HEK293T (cell line): ENCODE data around the gene RRP1.

ENCODE experiments used
- CTCF ChIA-PET: fragments of 350-600 bp; formaldehyde crosslinking; extraction: SDS; loops from one replicate; lab custom pipeline; 2021; ENCODE audit warnings: antibody characterized with exemption, inconsistent platforms; lab: Yijun Ruan, JAX
- POLR2A ChIA-PET: fragments of 350-600 bp; formaldehyde crosslinking; extraction: SDS; loops from one replicate; lab custom pipeline; 2020; ENCODE audit warnings: antibody characterized with exemption, inconsistent platforms; lab: Yijun Ruan, JAX
- DNase-seq: peaks from one replicate; pipeline ENCODE4 v3.0.0; 2012; ENCODE audit warnings: mixed read lengths; ENCODE audit errors: extremely low spot score
- ARNT ChIP-seq: fragments of 450-650 bp; IDR thresholded peaks from 2 replicates; pipeline ENCODE4 v1.6.1; 2017; ENCODE audit warnings: mild to moderate bottlenecking
- BHLHE40 ChIP-seq: fragments of 450-650 bp; IDR thresholded peaks from 2 replicates; pipeline ENCODE4 v1.6.1; 2016; ENCODE audit warnings: mild to moderate bottlenecking, moderate library complexity, borderline replicate concordance
- CTBP1 ChIP-seq: fragments of 450-650 bp; IDR thresholded peaks from 2 replicates; pipeline ENCODE4 v1.6.1; 2016; ENCODE audit warnings: borderline replicate concordance
- ELF4 ChIP-seq: fragments of 450-650 bp; IDR thresholded peaks from 2 replicates; pipeline ENCODE4 v1.6.1; 2017; ENCODE audit warnings: antibody characterized with exemption
- FOXA1 ChIP-seq: fragments of 450-650 bp; IDR thresholded peaks from 2 replicates; pipeline ENCODE4 v1.6.1; 2016; ENCODE audit warnings: mild to moderate bottlenecking
- FOXK2 ChIP-seq: fragments of 450-650 bp; IDR thresholded peaks from 2 replicates; pipeline ENCODE4 v1.6.1; 2016; ENCODE audit warnings: mild to moderate bottlenecking
- FOXM1 ChIP-seq: fragments of 450-650 bp; IDR thresholded peaks from 2 replicates; pipeline ENCODE4 v1.6.1; 2017; ENCODE audit warnings: mild to moderate bottlenecking, borderline replicate concordance
- HDGF ChIP-seq: fragments of 450-650 bp; IDR thresholded peaks from 2 replicates; pipeline ENCODE4 v1.6.1; 2017; ENCODE audit warnings: antibody characterized with exemption, borderline replicate concordance
- L3MBTL2 ChIP-seq: fragments of 450-650 bp; conservative IDR thresholded peaks from 2 replicates; pipeline ENCODE4 v1.6.1; 2016; ENCODE audit warnings: mild to moderate bottlenecking
- LEF1 ChIP-seq: fragments of 450-650 bp; IDR thresholded peaks from 2 replicates; pipeline ENCODE4 v1.6.1; 2017; ENCODE audit warnings: mild to moderate bottlenecking, borderline replicate concordance
- NFRKB ChIP-seq: fragments of 450-650 bp; IDR thresholded peaks from 2 replicates; pipeline ENCODE4 v1.6.1; 2016; ENCODE audit warnings: mild to moderate bottlenecking, moderate library complexity
- SP1 ChIP-seq: fragments of 450-650 bp; IDR thresholded peaks from 2 replicates; pipeline ENCODE4 v1.6.1; 2017
- SUZ12 ChIP-seq: fragments of 450-650 bp; IDR thresholded peaks from 2 replicates; pipeline ENCODE4 v1.6.1; 2016; ENCODE audit warnings: mild to moderate bottlenecking
- TARDBP ChIP-seq: fragments of 450-650 bp; IDR thresholded peaks from 2 replicates; pipeline ENCODE4 v1.6.1; 2016
- ZNF384 ChIP-seq: fragments of 450-650 bp; IDR thresholded peaks from 2 replicates; pipeline ENCODE4 v1.6.1; 2016
- TF ChIP-seq, protein P1 (sequence below): fragments of 450-650 bp; IDR thresholded peaks from 2 replicates; pipeline ENCODE4 v1.6.1; 2016

The RRP1 gene

DNA sequence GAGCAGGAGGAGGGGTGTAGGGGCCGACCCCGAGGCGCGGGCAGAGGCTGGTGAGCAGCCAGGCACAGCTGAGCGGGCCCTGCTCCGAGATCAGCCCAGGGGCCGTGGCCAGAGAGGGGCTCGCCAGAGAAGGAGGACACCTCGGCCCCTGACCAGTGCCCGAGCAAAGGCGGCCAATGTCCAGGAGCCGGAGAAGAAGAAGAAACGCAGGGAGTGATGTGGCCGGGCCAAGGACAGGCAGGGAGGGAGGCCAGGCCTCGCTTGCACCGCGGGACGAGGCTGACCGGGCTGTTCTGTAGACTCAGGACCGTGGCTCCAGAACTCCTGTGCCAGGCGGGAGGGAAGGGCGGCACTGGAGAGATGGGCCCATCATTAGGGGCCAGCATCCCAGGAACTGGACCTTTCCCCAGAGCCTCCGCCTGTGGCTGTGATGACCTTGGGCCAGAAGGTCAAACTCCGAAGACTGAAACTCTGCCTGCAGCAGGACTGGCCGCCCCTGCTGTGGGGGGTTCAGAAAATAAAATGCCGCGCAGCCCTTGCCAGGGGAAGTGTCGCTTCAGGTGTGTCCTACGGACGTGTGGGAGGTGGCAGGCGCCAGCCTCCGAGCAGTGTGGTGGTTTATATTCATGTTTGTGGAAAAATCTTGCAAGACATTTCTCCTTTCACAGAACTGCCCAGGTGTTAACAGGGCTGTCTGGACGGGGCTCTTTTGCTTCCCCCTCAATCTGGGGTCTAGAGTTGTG lies 14.4 kb downstream of the RRP1 start:
- POLR2A ChIA-PET, result no interaction called here
- no peak for DNase-seq
- CTCF ChIA-PET, result no interaction called here
- TF ChIP-seq ZNF384, result no peak
- TF ChIP-seq FOXK2, result no peak
- no peak for TF ChIP-seq FOXA1

- POLR2A ChIA-PET, result no interaction called here
- no peak for DNase-seq
- TF ChIP-seq ELF4, result no peak
- TF ChIP-seq HDGF, result no peak
- no peak for TF ChIP-seq BHLHE40
- TF ChIP-seq SUZ12, result no peak
- no peak for TF ChIP-seq FOXM1
- TF ChIP-seq FOXK2, result no peak
- TF ChIP-seq L3MBTL2, result no peak
- no peak for TF ChIP-seq ZNF384
- TF ChIP-seq ARNT, result no peak
- no peak for TF ChIP-seq SP1
- TF ChIP-seq FOXA1, result no peak
- TF ChIP-seq LEF1, result no peak
- TF ChIP-seq CTBP1, result no peak
- TF ChIP-seq, protein P1, sequence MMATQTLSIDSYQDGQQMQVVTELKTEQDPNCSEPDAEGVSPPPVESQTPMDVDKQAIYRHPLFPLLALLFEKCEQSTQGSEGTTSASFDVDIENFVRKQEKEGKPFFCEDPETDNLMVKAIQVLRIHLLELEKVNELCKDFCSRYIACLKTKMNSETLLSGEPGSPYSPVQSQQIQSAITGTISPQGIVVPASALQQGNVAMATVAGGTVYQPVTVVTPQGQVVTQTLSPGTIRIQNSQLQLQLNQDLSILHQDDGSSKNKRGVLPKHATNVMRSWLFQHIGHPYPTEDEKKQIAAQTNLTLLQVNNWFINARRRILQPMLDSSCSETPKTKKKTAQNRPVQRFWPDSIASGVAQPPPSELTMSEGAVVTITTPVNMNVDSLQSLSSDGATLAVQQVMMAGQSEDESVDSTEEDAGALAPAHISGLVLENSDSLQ, result no peak
- CTCF ChIA-PET, result no interaction called here
Observed at GRCh38 chr21:43805275-43805800, 16.0 kb downstream of the RRP1 start.

GRCh38 chr21:43806017-43806710 lies 16.8 kb downstream of the RRP1 start:
- ChIA-PET POLR2A (interaction anchor here (0.7 to 1.1 kb wide), 2 partner anchors 16 to 17 kb away, joined by 3 to 4 read pairs; partner anchors contain the start of gene RRP1), CTCF (no interaction called here)
- TF ChIP-seq, protein P1, result no peak
- no peak for TF ChIP-seq FOXK2
- TF ChIP-seq LEF1, result no peak
- no peak for TF ChIP-seq ELF4
- TF ChIP-seq TARDBP, result no peak
- no peak for TF ChIP-seq NFRKB
- TF ChIP-seq FOXM1, result no peak
- TF ChIP-seq SUZ12, result no peak
- no peak for TF ChIP-seq FOXA1
- DNase-seq, result no peak

- CTCF ChIA-PET, result interaction anchor here (0.8 to 1.6 kb wide), 2 partner anchors 54 to 167 kb away, joined by 4 read pairs; no protein-coding TSS in a partner anchor
Observed at GRCh38 chr21:43808367-43808766, 19.0 kb downstream of the RRP1 start.

GRCh38 chr21:43808832-43809251 lies 19.5 kb downstream of the RRP1 start:
- DNase-seq, result no peak
- TF ChIP-seq, protein P1, result no peak
- TF ChIP-seq ELF4, result no peak
- TF ChIP-seq CTBP1, result no peak
- TF ChIP-seq LEF1, result no peak
- no peak for TF ChIP-seq L3MBTL2
- TF ChIP-seq FOXK2, result no peak
- no peak for TF ChIP-seq SUZ12
- TF ChIP-seq TARDBP, result no peak
- no peak for TF ChIP-seq FOXA1
- TF ChIP-seq NFRKB, result no peak
- no peak for TF ChIP-seq SP1
- TF ChIP-seq ARNT, result no peak
- ChIA-PET POLR2A (interaction anchor here (1.1 kb wide), 1 partner anchor 80 kb away, joined by 3 read pairs; no protein-coding TSS in a partner anchor), CTCF (interaction anchor here (0.8 to 1.6 kb wide), 2 partner anchors 53 to 166 kb away, joined by 4 read pairs; no protein-coding TSS in a partner anchor)

More at GRCh38 chr21:43808367-43808766, 19.0 kb downstream of the RRP1 start:
- POLR2A ChIA-PET, result interaction anchor here (1.1 kb wide), 1 partner anchor 79 kb away, joined by 3 read pairs; no protein-coding TSS in a partner anchor
- TF ChIP-seq LEF1, result no peak
- TF ChIP-seq CTBP1, result no peak
- TF ChIP-seq FOXA1, result no peak
- no peak for TF ChIP-seq ARNT
- TF ChIP-seq SP1, result no peak
- TF ChIP-seq ZNF384, result no peak
- TF ChIP-seq FOXK2, result no peak
- TF ChIP-seq HDGF, result no peak
- TF ChIP-seq TARDBP, result no peak
- no peak for TF ChIP-seq L3MBTL2
- TF ChIP-seq SUZ12, result no peak
- no peak for TF ChIP-seq BHLHE40
- no peak for TF ChIP-seq NFRKB
- no peak for TF ChIP-seq ELF4
- no peak for TF ChIP-seq FOXM1
- TF ChIP-seq, protein P1, result no peak
- no peak for DNase-seq
